Astrocyte (in vitro differentiated cells and primary cell): ENCODE data around the gene PTPN4. TPM values are rescaled to one million over a fixed set of nuclear protein-coding genes. Genes with fewer than 3 reads are reported as not detected.

Source experiments
- DNase-seq: peaks from one replicate; pipeline ENCODE4 v3.0.0-alpha.2; 2010; ENCODE audit warnings: low read depth
- FAIRE-seq: peaks from 2 replicates; lab custom pipeline; 2011; peaks lifted over from hg19 to GRCh38; lab: Jason Lieb, UNC
- H2AFZ ChIP-seq: 2 replicates; pipeline ENCODE4 v1.6.0; 2012; ENCODE audit warnings: low read depth, low read length, inconsistent platforms
- H3K27ac ChIP-seq: 2 replicates; pipeline ENCODE4 v1.5.1; 2011; ENCODE audit warnings: low read depth, low read length, inconsistent platforms
- H3K27me3 ChIP-seq: 2 replicates; pipeline ENCODE4 v1.6.0; 2011; ENCODE audit warnings: low read length, inconsistent platforms; ENCODE audit not compliant: insufficient read depth
- H3K36me3 ChIP-seq: 2 replicates; pipeline ENCODE4 v1.5.1; 2011; ENCODE audit warnings: low read length, inconsistent platforms; ENCODE audit not compliant: insufficient read depth
- H3K4me1 ChIP-seq: 2 replicates; pipeline ENCODE4 v1.5.1; 2011; ENCODE audit warnings: low read length, inconsistent platforms; ENCODE audit not compliant: insufficient read depth
- H3K4me2 ChIP-seq: 2 replicates; pipeline ENCODE4 v1.6.0; 2012; ENCODE audit warnings: low read length, inconsistent platforms
- H3K4me3 ChIP-seq: 2 replicates; pipeline ENCODE4 v1.5.1; 2011; ENCODE audit warnings: low read depth, mild to moderate bottlenecking, low read length, inconsistent platforms; ENCODE audit not compliant: insufficient read depth
- H3K79me2 ChIP-seq: 2 replicates; pipeline ENCODE4 v1.6.0; 2012; ENCODE audit warnings: mild to moderate bottlenecking, low read length, inconsistent platforms; ENCODE audit not compliant: insufficient read depth
- H3K9ac ChIP-seq: 2 replicates; pipeline ENCODE4 v1.6.0; 2012; ENCODE audit warnings: mild to moderate bottlenecking, low read length, inconsistent platforms
- H3K9me3 ChIP-seq: 2 replicates; pipeline ENCODE4 v1.5.1; 2012; ENCODE audit warnings: low read depth, mild to moderate bottlenecking, low read length, inconsistent platforms; ENCODE audit not compliant: insufficient read depth
- H4K20me1 ChIP-seq: 2 replicates; pipeline ENCODE4 v1.6.0; 2012; ENCODE audit warnings: low read length, inconsistent platforms; ENCODE audit not compliant: insufficient read depth
- H3K27ac Mint-ChIP-seq: one replicate; pipeline ENCODE4 v1.8.0; 2021; ENCODE audit warnings: mild to moderate bottlenecking, mixed read lengths; ENCODE audit not compliant: unreplicated experiment
- H3K27me3 Mint-ChIP-seq: one replicate; pipeline ENCODE4 v1.8.0; 2021; ENCODE audit warnings: low read depth, mixed read lengths; ENCODE audit not compliant: unreplicated experiment
- H3K36me3 Mint-ChIP-seq: one replicate; pipeline ENCODE4 v1.8.0; 2021; ENCODE audit warnings: low read depth, mixed read lengths; ENCODE audit not compliant: unreplicated experiment
- H3K4me1 Mint-ChIP-seq: one replicate; pipeline ENCODE4 v1.8.0; 2021; ENCODE audit warnings: low read depth, mixed read lengths; ENCODE audit not compliant: unreplicated experiment
- H3K4me3 Mint-ChIP-seq: one replicate; pipeline ENCODE4 v1.8.0; 2021; ENCODE audit warnings: mild to moderate bottlenecking, moderate library complexity, mixed read lengths; ENCODE audit not compliant: unreplicated experiment
- H3K9me3 Mint-ChIP-seq: one replicate; pipeline ENCODE4 v1.8.0; 2021; ENCODE audit warnings: mild to moderate bottlenecking, mixed read lengths; ENCODE audit not compliant: unreplicated experiment
- EZH2 ChIP-seq: IDR thresholded peaks from 2 replicates; pipeline ENCODE4 v1.6.1; 2012; ENCODE audit warnings: mild to moderate bottlenecking, low read length, inconsistent platforms; ENCODE audit not compliant: insufficient read depth
- total RNA-seq: library from RNA; stranded (reverse); gene quantifications from 2 replicates; pipeline ENCODE4 v1.2.1, GENCODE V29; 2021
- TF ChIP-seq, protein P1 (sequence below): IDR thresholded peaks from 2 replicates; pipeline ENCODE4 v1.5.1; 2011; ENCODE audit warnings: low read depth, mild to moderate bottlenecking, inconsistent platforms, low read length, moderate library complexity; ENCODE audit not compliant: insufficient read depth

The PTPN4 gene
- total RNA-seq, 1 donor from 2014 or later = 38.2 TPM

DNA sequence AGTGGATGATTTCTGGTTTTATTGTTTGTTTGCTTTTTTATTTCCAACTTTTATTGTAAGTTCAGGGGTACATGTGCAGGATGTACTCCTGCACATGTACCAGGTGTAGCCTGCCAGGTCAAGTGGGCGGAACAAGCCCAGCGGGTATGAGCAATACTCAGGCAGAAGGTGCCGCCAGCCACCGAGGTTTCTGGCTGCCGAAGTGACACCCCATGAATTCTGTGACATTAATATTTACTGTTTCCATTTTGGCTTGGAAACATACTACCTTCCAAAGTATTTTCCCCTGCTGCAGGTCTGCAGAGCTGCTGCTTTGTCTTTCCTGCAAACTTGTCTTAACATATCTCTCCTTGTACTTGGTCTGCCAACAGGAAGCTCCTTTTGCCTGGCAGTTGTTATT lies 78.5 kb downstream of the PTPN4 start:
- FAIRE-seq (no peak), DNase-seq (no peak)
- Histone ChIP-seq H3K36me3 (no peaks in the 10 kb centered on the region), H3K27me3 (no peaks in the 10 kb centered on the region), H3K4me2 (no peak overlapping the region), H4K20me1 (no peaks in the 10 kb centered on the region), H2AFZ (no peak overlapping the region), H3K4me3 (no peak overlapping the region), H3K4me1 (no peaks in the 10 kb centered on the region), H3K79me2 (no peaks in the 10 kb centered on the region), H3K9ac (no peak overlapping the region), H3K9me3 (no peaks in the 10 kb centered on the region), H3K27ac (no peak overlapping the region)
- peaks cover 4% of the 10 kb centered on the region for H3K36me3 Mint-ChIP-seq
- no peak overlapping the region for H3K4me3 Mint-ChIP-seq
- H3K4me1 Mint-ChIP-seq = peaks cover 13% of the 10 kb centered on the region
- H3K9me3 Mint-ChIP-seq = peaks cover 1% of the 10 kb centered on the region
- H3K27ac Mint-ChIP-seq = no peak overlapping the region
- TF ChIP-seq EZH2 = no peak
- TF ChIP-seq, protein P1, sequence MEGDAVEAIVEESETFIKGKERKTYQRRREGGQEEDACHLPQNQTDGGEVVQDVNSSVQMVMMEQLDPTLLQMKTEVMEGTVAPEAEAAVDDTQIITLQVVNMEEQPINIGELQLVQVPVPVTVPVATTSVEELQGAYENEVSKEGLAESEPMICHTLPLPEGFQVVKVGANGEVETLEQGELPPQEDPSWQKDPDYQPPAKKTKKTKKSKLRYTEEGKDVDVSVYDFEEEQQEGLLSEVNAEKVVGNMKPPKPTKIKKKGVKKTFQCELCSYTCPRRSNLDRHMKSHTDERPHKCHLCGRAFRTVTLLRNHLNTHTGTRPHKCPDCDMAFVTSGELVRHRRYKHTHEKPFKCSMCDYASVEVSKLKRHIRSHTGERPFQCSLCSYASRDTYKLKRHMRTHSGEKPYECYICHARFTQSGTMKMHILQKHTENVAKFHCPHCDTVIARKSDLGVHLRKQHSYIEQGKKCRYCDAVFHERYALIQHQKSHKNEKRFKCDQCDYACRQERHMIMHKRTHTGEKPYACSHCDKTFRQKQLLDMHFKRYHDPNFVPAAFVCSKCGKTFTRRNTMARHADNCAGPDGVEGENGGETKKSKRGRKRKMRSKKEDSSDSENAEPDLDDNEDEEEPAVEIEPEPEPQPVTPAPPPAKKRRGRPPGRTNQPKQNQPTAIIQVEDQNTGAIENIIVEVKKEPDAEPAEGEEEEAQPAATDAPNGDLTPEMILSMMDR = no peak
- H3K27me3 Mint-ChIP-seq = no peaks in the 10 kb centered on the region

DNA sequence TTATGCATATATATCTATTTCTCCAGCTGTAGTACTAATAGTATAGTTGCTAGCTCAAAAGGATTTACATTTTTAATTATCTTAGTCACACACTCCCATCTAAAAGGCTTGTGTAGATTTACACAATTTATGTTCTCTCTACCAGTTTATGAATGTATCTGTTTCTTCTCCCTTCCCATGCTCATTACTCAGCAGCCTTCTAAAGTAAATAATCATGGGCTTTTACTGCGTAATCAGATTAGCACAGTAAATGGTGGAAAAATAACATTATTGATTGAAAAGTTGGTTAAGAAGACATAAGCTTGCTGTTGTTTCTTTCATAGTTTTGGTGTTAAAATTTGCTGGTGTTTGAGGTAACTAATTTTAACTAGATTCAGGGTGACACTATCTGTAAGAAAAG lies 81.8 kb downstream of the PTPN4 start:
- no peak for FAIRE-seq
- no peak overlapping the region for H3K4me3 Mint-ChIP-seq
- Histone ChIP-seq H3K27ac (no peak overlapping the region), H3K4me1 (no peaks in the 10 kb centered on the region), H3K4me2 (no peak overlapping the region), H3K36me3 (no peaks in the 10 kb centered on the region), H3K4me3 (no peak overlapping the region), H3K27me3 (no peaks in the 10 kb centered on the region), H2AFZ (no peak overlapping the region), H4K20me1 (no peaks in the 10 kb centered on the region), H3K9me3 (no peaks in the 10 kb centered on the region), H3K79me2 (no peaks in the 10 kb centered on the region), H3K9ac (no peak overlapping the region)
- H3K27ac Mint-ChIP-seq = no peak overlapping the region
- H3K4me1 Mint-ChIP-seq = peaks cover 13% of the 10 kb centered on the region
- no peaks in the 10 kb centered on the region for H3K27me3 Mint-ChIP-seq
- H3K36me3 Mint-ChIP-seq = peaks cover 5% of the 10 kb centered on the region
- H3K9me3 Mint-ChIP-seq = peaks cover 4% of the 10 kb centered on the region
- no peak for DNase-seq
- TF ChIP-seq, protein P1 = no peak
- TF ChIP-seq EZH2 = no peak

DNA sequence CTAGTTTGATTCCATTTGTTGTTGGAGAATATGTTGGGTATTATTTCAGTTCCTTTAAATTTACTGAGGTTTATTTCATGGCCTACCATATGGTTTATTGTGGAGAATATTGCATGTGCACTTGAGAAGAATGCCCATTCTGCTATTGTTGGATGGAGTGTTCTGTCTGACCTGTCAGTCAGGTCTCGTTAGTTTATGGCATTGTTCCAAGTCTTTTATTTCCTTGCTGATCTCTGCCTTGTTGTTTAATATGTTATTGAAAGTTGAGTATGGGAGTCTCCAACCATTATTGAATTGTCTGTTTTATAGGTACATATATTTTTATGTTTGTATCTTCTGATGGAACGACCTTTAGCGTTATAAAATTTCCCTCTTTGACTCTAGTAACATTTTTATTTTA lies 86.3 kb downstream of the PTPN4 start:
- Mint-ChIP-seq H3K27me3 (no peaks in the 10 kb centered on the region), H3K4me1 (peaks cover 7% of the 10 kb centered on the region), H3K27ac (no peak overlapping the region), H3K36me3 (peaks cover 5% of the 10 kb centered on the region), H3K4me3 (no peak overlapping the region), H3K9me3 (peaks cover 6% of the 10 kb centered on the region)
- Histone ChIP-seq H3K4me2 (no peak overlapping the region), H3K9me3 (no peaks in the 10 kb centered on the region), H2AFZ (no peak overlapping the region), H3K4me3 (no peak overlapping the region), H3K27ac (no peak overlapping the region), H3K9ac (no peak overlapping the region), H3K79me2 (peaks cover 4% of the 10 kb centered on the region), H3K36me3 (no peaks in the 10 kb centered on the region), H4K20me1 (peaks cover 4% of the 10 kb centered on the region), H3K27me3 (no peaks in the 10 kb centered on the region), H3K4me1 (no peaks in the 10 kb centered on the region)
- no peak for DNase-seq
- no peak for TF ChIP-seq EZH2
- TF ChIP-seq, protein P1 = no peak
- no peak for FAIRE-seq
